Naive thymus-derived CD4-positive, alpha-beta T cell (primary cell): ENCODE results near the gene TNFAIP2. TPM values are rescaled to one million over a fixed set of nuclear protein-coding genes. Genes with fewer than 3 reads are reported as not detected.

Experiments
- ATAC-seq: fragments of 150-1000 bp; cut with Tn5 transposase; 2 replicates; pipeline ENCODE4 v1.10.0; 2021; ENCODE audit warnings: mild to moderate bottlenecking, moderate library complexity
- CTCF ChIA-PET: fragments of 350-600 bp; sonication (Branson Sonifier 250); formaldehyde crosslinking; loops from one replicate; lab custom pipeline; 2021; ENCODE audit warnings: antibody characterized with exemption; lab: Charles Lee
- POLR2A ChIA-PET: fragments of 350-600 bp; sonication (Branson Sonifier 250); formaldehyde crosslinking; loops from one replicate; lab custom pipeline; 2021; ENCODE audit warnings: antibody characterized with exemption, inconsistent platforms; lab: Charles Lee
- DNase-seq, 9 donors: peaks; one replicate each; pipeline versions ENCODE4 v3.0.0 to v3.0.0-alpha.2; 2020 to 2022; ENCODE audit warnings: mixed read lengths in 1 of 9
- H3K27ac ChIP-seq: one replicate; pipeline ENCODE4 v1.7.0; 2013; ENCODE audit warnings: mild to moderate bottlenecking, low read depth, low read length, moderate library complexity
- H3K27me3 ChIP-seq, 2 donors: one replicate each; pipeline ENCODE4 v1.7.0; 2013; ENCODE audit warnings: low read length in 2 of 2, mild to moderate bottlenecking in 2 of 2, moderate library complexity in 2 of 2; ENCODE audit not compliant: control insufficient read depth in 2 of 2, insufficient read depth in 2 of 2
- H3K36me3 ChIP-seq, 3 experiments: 1 replicate in 2 of 3; 2 replicates in 1 of 3; pipeline ENCODE4 v1.7.0; 2013; ENCODE audit warnings: low read length in 3 of 3, mild to moderate bottlenecking in 3 of 3, moderate library complexity in 1 of 3; ENCODE audit not compliant: insufficient read depth in 3 of 3, control insufficient read depth in 2 of 3
- H3K4me1 ChIP-seq, 2 donors: one replicate each; pipeline ENCODE4 v1.7.0; 2013; ENCODE audit warnings: low read length in 2 of 2, mild to moderate bottlenecking in 2 of 2, moderate library complexity in 1 of 2; ENCODE audit not compliant: control insufficient read depth in 2 of 2, insufficient read depth in 2 of 2
- H3K4me3 ChIP-seq: 2 replicates; pipeline ENCODE4 v1.7.0; 2013; ENCODE audit warnings: mild to moderate bottlenecking, low read length
- H3K9me3 ChIP-seq, 3 experiments: 1 replicate in 2 of 3; 2 replicates in 1 of 3; pipeline ENCODE4 v1.7.0; 2013; ENCODE audit warnings: low read length in 3 of 3; ENCODE audit not compliant: control insufficient read depth in 2 of 3
- H3K27ac Mint-ChIP-seq, 9 donors: one replicate each; pipeline ENCODE4 v1.8.0; 2020 to 2022; ENCODE audit warnings: mixed read lengths in 9 of 9, mild to moderate bottlenecking in 8 of 9, moderate library complexity in 5 of 9, inconsistent platforms in 2 of 9
- H3K27me3 Mint-ChIP-seq, 5 donors: one replicate each; pipeline ENCODE4 v1.8.0; 2021 to 2022; ENCODE audit warnings: mixed read lengths in 5 of 5, mild to moderate bottlenecking in 1 of 5
- H3K36me3 Mint-ChIP-seq, 5 donors: one replicate each; pipeline ENCODE4 v1.8.0; 2020 to 2022; ENCODE audit warnings: mixed read lengths in 5 of 5, mild to moderate bottlenecking in 3 of 5, inconsistent platforms in 1 of 5
- H3K4me1 Mint-ChIP-seq, 7 donors: one replicate each; pipeline ENCODE4 v1.8.0; 2020 to 2022; ENCODE audit warnings: mixed read lengths in 7 of 7, mild to moderate bottlenecking in 3 of 7, inconsistent platforms in 1 of 7
- H3K4me3 Mint-ChIP-seq, 10 donors: one replicate each; pipeline ENCODE4 v1.8.0; 2020 to 2022; ENCODE audit warnings: mild to moderate bottlenecking in 10 of 10, mixed read lengths in 10 of 10, moderate library complexity in 6 of 10, inconsistent platforms in 2 of 10
- H3K9me3 Mint-ChIP-seq, 11 donors: one replicate each; pipeline ENCODE4 v1.8.0; 2020 to 2022; ENCODE audit warnings: mixed read lengths in 11 of 11, mild to moderate bottlenecking in 4 of 11, inconsistent platforms in 1 of 11, moderate library complexity in 1 of 11
- intact Hi-C, 2 donors: fragments of 100-400 bp; cut with micrococcal nuclease; formaldehyde crosslinking; loops; one replicate each; pipeline ENCODE4 v1.15.1; 2023
- polyA plus RNA-seq, 2 donors: library from polyadenylated mRNA; unstranded; fragments of 300-500 nt; fragmentation: Illumina TruSeq; gene quantifications; one replicate each; pipeline ENCODE4 v1.2.3, GENCODE V29; 2021
- total RNA-seq, 6 experiments: library from RNA in 5 of 6; stranded (reverse) in 5 of 6; gene quantifications; 1 replicate in 5 of 6; 2 replicates in 1 of 6; pipeline ENCODE4 v1.2.3 and lab custom pipeline; 2021 to 2026

Gene TNFAIP2
- total and polyA plus RNA-seq, 7 experiments from 2014 or later: 1.1 to 309 (median 5.5) TPM; not detected in 2

DNA sequence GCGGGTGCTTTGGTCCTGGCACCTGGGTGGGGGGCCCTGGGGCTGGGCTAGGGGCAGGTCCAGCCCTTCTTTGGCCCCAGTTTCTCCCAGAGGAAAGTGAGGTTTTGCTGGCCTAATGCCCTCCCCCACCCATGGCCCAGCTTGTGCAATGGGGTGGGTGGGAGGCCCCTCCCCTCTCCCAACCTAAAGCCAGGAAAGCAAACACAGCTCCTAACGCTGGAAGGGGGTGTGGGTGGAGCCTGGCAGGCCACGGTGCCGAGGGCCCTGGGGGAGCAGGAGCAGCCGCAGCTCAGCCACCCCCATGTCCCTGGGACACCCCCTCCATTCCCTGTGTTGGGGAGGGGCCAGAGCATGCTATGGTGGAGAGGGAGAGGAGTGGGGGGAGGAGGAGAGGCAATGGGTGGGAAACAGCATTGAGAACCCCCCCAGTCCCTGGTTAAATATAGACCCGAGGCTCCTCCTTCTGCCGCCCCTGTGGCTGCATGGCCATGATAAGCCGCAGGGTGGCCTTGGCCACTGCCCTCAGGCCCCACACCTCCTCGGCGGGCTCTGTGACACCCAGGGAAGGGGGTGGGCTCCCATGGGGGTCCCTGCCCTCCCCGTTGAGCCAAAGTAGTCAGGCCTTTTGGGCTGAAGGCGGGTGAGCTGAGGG lies 24.1 kb upstream of the TNFAIP2 start:
- DNase-seq: no peak
- ATAC-seq: no peak
- Histone ChIP-seq H3K27ac (no peak overlapping the region), H3K4me3 (no peak overlapping the region), H3K36me3 (no peaks in the 10 kb centered on the region), H3K9me3 (no peaks in the 10 kb centered on the region), H3K27me3 (no peaks in the 10 kb centered on the region), H3K4me1 (no peaks in the 10 kb centered on the region)
- intact Hi-C loops: loop anchor here in 1 of 2 donors (10.0 kb wide), 1 partner anchor 504 kb away; the partner anchor contains the start of gene RCOR1
- no peak overlapping the region for H3K4me3 Mint-ChIP-seq
- H3K27me3 Mint-ChIP-seq: peaks cover 15 to 26% (median 19%) of the 10 kb centered on the region in 5 donors
- CTCF ChIA-PET: interaction anchor here (0.9 kb wide), 1 partner anchor 23 kb away, joined by 3 read pairs; no protein-coding TSS in a partner anchor
- no peaks in the 10 kb centered on the region for H3K36me3 Mint-ChIP-seq
- H3K4me1 Mint-ChIP-seq: peaks cover 0 to 5% (median 3%) of the 10 kb centered on the region in 7 donors
- no peak overlapping the region for H3K27ac Mint-ChIP-seq
- POLR2A ChIA-PET: interaction anchor here (0.7 kb wide), 1 partner anchor 168 kb away, joined by 3 read pairs; no protein-coding TSS in a partner anchor
- H3K9me3 Mint-ChIP-seq: no peaks in the 10 kb centered on the region

DNA sequence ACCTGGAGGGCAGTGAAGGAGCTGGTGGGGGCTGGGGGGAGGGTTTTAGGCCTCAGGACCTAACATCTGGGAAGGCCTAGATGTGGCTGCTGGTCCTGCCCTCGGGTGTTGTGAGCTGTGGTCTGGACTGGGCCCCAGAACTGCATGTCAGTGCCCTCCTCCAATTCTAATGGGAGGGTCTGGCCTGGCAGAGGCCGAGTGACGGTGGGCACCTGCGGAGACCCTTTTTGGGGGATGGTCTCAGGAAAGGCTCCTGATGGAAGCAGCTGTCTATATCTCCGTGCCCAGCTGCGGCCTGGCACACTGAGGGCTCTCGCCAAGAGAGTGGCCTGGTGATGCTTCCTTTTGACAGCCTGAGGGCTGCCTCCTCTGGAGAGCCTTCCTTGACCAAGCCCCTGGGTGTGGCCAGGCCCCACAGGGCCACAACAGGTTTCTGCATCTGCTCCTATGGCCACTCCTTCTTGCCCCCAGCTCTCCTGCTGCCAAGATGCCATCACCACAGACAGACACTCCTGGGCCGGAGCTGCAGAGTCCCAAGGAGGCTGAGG lies 23.5 kb upstream of the TNFAIP2 start:
- no peaks in the 10 kb centered on the region for H3K27me3 ChIP-seq
- H3K4me1 Mint-ChIP-seq: peaks cover 0 to 6% (median 3%) of the 10 kb centered on the region in 7 donors
- no peak for ATAC-seq
- ChIA-PET CTCF (interaction anchor here (0.9 kb wide), 1 partner anchor 24 kb away, joined by 3 read pairs; no protein-coding TSS in a partner anchor), POLR2A (no interaction called here)
- no peaks in the 10 kb centered on the region for H3K4me1 ChIP-seq
- no peaks in the 10 kb centered on the region for H3K9me3 Mint-ChIP-seq
- no peaks in the 10 kb centered on the region for H3K36me3 Mint-ChIP-seq
- no peaks in the 10 kb centered on the region for H3K36me3 ChIP-seq
- no peak overlapping the region for H3K4me3 ChIP-seq
- H3K27ac ChIP-seq: no peak overlapping the region
- H3K27ac Mint-ChIP-seq: no peak overlapping the region
- peaks cover 16 to 27% (median 21%) of the 10 kb centered on the region in 5 donors for H3K27me3 Mint-ChIP-seq
- intact Hi-C loops: loop anchor here in 1 of 2 donors (10.0 kb wide), 1 partner anchor 505 kb away; the partner anchor contains the start of gene RCOR1
- no peaks in the 10 kb centered on the region for H3K9me3 ChIP-seq
- DNase-seq: no peak
- no peak overlapping the region for H3K4me3 Mint-ChIP-seq

GRCh38 chr14:103100281-103101121 lies 22.8 kb upstream of the TNFAIP2 start:
- ATAC-seq (no peak), DNase-seq (no peak)
- H3K36me3 ChIP-seq: no peaks in the 10 kb centered on the region
- no peak overlapping the region for H3K27ac Mint-ChIP-seq
- no peak overlapping the region for H3K4me3 Mint-ChIP-seq
- H3K9me3 ChIP-seq: no peaks in the 10 kb centered on the region
- no peak overlapping the region for H3K27ac ChIP-seq
- no peak overlapping the region for H3K4me3 ChIP-seq
- CTCF ChIA-PET: no interaction called here
- H3K27me3 Mint-ChIP-seq: peaks cover 22 to 34% (median 27%) of the 10 kb centered on the region in 5 donors
- POLR2A ChIA-PET: no interaction called here
- intact Hi-C loops: no loop called here
- peaks cover 0 to 11% (median 8%) of the 10 kb centered on the region in 7 donors for H3K4me1 Mint-ChIP-seq
- H3K27me3 ChIP-seq: no peaks in the 10 kb centered on the region
- H3K9me3 Mint-ChIP-seq: no peaks in the 10 kb centered on the region
- no peaks in the 10 kb centered on the region for H3K36me3 Mint-ChIP-seq
- H3K4me1 ChIP-seq: peaks cover 0 to 3% of the 10 kb centered on the region in 2 donors

DNA sequence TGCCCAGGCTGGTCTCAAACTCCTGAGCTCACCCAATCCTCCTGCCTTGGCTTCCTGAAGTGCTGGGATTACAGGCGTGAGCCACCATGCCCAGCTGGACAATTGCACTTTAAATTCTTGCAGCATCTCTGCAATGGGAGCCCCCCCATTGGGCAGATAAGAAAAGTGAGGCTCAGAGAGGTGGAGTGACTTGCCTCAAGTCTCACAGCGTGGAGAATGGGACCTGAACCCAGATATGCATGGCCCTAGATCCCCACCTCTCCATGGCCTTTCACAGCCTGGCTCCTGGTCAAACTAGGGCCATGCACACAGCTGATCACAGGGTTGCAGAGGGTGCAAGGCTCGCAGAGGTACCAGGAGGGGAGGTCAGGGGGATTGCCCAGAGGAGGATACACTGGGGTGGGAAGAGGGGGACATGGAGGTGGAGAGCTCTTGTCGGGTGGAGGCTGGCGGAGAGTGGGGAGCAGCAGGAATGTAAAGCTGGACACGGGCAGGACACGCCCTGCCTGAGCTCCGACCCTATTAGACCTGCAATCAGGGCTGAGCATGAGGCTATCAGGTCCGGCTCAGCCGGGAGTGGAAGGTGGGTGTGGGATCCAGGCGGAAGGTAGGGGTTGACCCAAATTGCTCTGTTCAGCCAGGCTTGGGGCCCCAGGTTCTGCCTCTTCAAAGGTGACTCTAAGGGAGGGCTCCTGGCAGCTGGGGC lies 21.9 kb upstream of the TNFAIP2 start:
- intact Hi-C loops: no loop called here
- H3K36me3 Mint-ChIP-seq: no peaks in the 10 kb centered on the region
- Histone ChIP-seq H3K4me3 (no peak overlapping the region), H3K4me1 (peaks cover 0 to 3% of the 10 kb centered on the region in 2 donors), H3K27ac (no peak overlapping the region), H3K36me3 (no peaks in the 10 kb centered on the region), H3K27me3 (no peaks in the 10 kb centered on the region), H3K9me3 (no peaks in the 10 kb centered on the region)
- DNase-seq (no peak), ATAC-seq (no peak)
- peak overlapping the region in 1 of 10 donors; percentile 18 for H3K4me3 Mint-ChIP-seq
- CTCF ChIA-PET: interaction anchor here (0.6 to 0.7 kb wide), 2 partner anchors 659 to 914 kb away, joined by 3 read pairs; no protein-coding TSS in a partner anchor
- no peak overlapping the region for H3K27ac Mint-ChIP-seq
- H3K27me3 Mint-ChIP-seq: peaks cover 26 to 40% (median 31%) of the 10 kb centered on the region in 5 donors
- no peaks in the 10 kb centered on the region for H3K9me3 Mint-ChIP-seq
- H3K4me1 Mint-ChIP-seq: peaks cover 0 to 16% (median 8%) of the 10 kb centered on the region in 7 donors
- POLR2A ChIA-PET: interaction anchor here (0.6 kb wide), 1 partner anchor 155 kb away, joined by 3 read pairs; no protein-coding TSS in a partner anchor

DNA sequence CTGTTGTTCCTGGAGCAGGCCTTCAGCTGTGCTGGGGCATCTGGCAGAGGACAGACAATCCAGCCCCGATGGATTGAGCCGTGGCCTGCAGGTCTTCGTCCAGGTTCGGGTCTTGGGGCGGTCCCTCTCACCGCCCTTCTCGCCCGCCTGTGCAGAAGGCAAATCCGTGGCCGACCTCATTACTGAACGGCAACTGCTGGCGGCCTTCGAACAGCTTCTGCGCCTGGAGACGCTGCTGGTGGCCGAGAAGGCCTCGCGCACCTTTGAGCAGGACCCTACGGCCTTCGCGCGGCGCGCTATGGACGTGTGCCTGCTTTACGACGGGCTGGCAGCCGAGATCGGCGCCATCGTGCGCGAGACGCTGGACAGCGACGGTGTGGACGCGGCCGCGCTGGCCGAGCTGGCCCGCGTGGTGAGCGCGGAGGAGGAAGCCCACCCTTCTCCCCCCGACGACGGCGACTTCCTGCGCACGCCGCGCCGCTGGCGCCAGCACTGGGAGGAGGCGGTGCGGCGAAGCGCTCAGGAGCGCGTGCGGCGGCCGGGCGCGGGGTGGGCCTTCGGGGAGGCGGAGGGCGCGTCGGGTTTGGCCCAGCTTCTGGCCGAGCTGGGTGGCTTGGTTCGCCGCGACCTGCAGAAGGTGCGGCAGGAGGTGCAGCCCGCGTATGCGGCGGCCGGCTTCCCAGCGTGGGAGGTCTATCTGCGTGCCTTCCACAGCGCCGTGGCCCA lies 21.1 kb upstream of the TNFAIP2 start:
- ChIA-PET CTCF (interaction anchor here (0.6 to 0.7 kb wide), 2 partner anchors 659 to 915 kb away, joined by 3 read pairs; no protein-coding TSS in a partner anchor), POLR2A (interaction anchor here (0.6 kb wide), 1 partner anchor 155 kb away, joined by 3 read pairs; no protein-coding TSS in a partner anchor)
- Histone ChIP-seq H3K27me3 (no peaks in the 10 kb centered on the region), H3K4me1 (peaks cover 0 to 3% of the 10 kb centered on the region in 2 donors), H3K27ac (no peak overlapping the region), H3K4me3 (no peak overlapping the region), H3K36me3 (no peaks in the 10 kb centered on the region), H3K9me3 (no peaks in the 10 kb centered on the region)
- Mint-ChIP-seq H3K4me3 (no peak overlapping the region), H3K27me3 (peaks cover 26 to 40% (median 31%) of the 10 kb centered on the region in 5 donors), H3K4me1 (peaks cover 0 to 16% (median 8%) of the 10 kb centered on the region in 7 donors), H3K36me3 (no peaks in the 10 kb centered on the region), H3K27ac (no peak overlapping the region), H3K9me3 (no peaks in the 10 kb centered on the region)
- DNase-seq (no peak), ATAC-seq (no peak)
- intact Hi-C loops: no loop called here
